Mesothelial cell of epicardium (in vitro differentiated cells): ENCODE measurements around the gene RAB11B. TPM values are rescaled to one million over a fixed set of nuclear protein-coding genes. Genes with fewer than 3 reads are reported as not detected.
"Not testable (repeated sequence)": the region's sequence is repeated elsewhere in the genome, so short reads cannot be mapped to it uniquely, and the experiment has no call there.

Experiments
- DNase-seq, 2 experiments: peaks; one replicate each; pipeline ENCODE4 v3.0.0; 2021; ENCODE audit warnings: low spot score in 2 of 2; ENCODE audit not compliant: unreplicated experiment in 2 of 2
- H3K27ac Mint-ChIP-seq: 2 replicates; pipeline ENCODE4 v1.8.0; 2021; ENCODE audit warnings: mixed read lengths
- H3K27me3 Mint-ChIP-seq: 2 replicates; pipeline ENCODE4 v1.8.0; 2021; ENCODE audit warnings: low read depth, mixed read lengths
- H3K36me3 Mint-ChIP-seq: 2 replicates; pipeline ENCODE4 v1.8.0; 2021; ENCODE audit warnings: mixed read lengths
- H3K4me1 Mint-ChIP-seq: 2 replicates; pipeline ENCODE4 v1.8.0; 2021; ENCODE audit warnings: mixed read lengths
- H3K4me3 Mint-ChIP-seq: 2 replicates; pipeline ENCODE4 v1.8.0; 2021; ENCODE audit warnings: mild to moderate bottlenecking, moderate library complexity, mixed read lengths
- H3K9me3 Mint-ChIP-seq: 2 replicates; pipeline ENCODE4 v1.8.0; 2021; ENCODE audit warnings: mixed read lengths
- CTCF ChIP-seq: fragments of 200-600 bp; sonication (generic); IDR thresholded peaks from one replicate; pipeline ENCODE4 v1.5.0; 2021; ENCODE audit warnings: antibody characterized with exemption; ENCODE audit not compliant: unreplicated experiment
- total RNA-seq: library from RNA; stranded (reverse); gene quantifications from 3 replicates; pipeline ENCODE4 v1.2.1, GENCODE V29; 2021

RAB11B gene
- total RNA-seq, 1 donor from 2014 or later, result 151 TPM

GRCh38 chr19:8352134-8352827 is 37.9 kb upstream of the RAB11B start:
- Mint-ChIP-seq H3K4me3 (peak overlapping the region; percentile 31), H3K9me3 (peaks cover 4% of the 10 kb centered on the region), H3K27me3 (no peaks in the 10 kb centered on the region), H3K27ac (peak overlapping the region; percentile 83), H3K36me3 (no peaks in the 10 kb centered on the region), H3K4me1 (peaks cover 15% of the 10 kb centered on the region)
- DNase-seq, result no peak
- TF ChIP-seq CTCF, result no peak

- not testable (repeated sequence) for H3K9me3 Mint-ChIP-seq, H3K36me3 Mint-ChIP-seq, H3K27ac Mint-ChIP-seq, H3K4me3 Mint-ChIP-seq, H3K27me3 Mint-ChIP-seq, DNase-seq
- H3K4me1 Mint-ChIP-seq, result peaks cover 15% of the 10 kb centered on the region
These were observed 37.3 kb upstream of the RAB11B start for GRCh38 chr19:8352845-8353244.

- H3K27ac Mint-ChIP-seq, result no peak overlapping the region
These were observed 34.3 kb upstream of the RAB11B start for GRCh38 chr19:8355631-8356402.

GRCh38 chr19:8357007-8357521 is 33.1 kb upstream of the RAB11B start:
- H3K4me1 Mint-ChIP-seq, result peaks cover 11% of the 10 kb centered on the region
- peaks cover 4% of the 10 kb centered on the region for H3K27me3 Mint-ChIP-seq
- TF ChIP-seq CTCF, result no peak
- H3K27ac Mint-ChIP-seq, result no peak overlapping the region
- H3K9me3 Mint-ChIP-seq, result peaks cover 4% of the 10 kb centered on the region
- DNase-seq, result no peak
- no peak overlapping the region for H3K4me3 Mint-ChIP-seq
- H3K36me3 Mint-ChIP-seq, result no peaks in the 10 kb centered on the region

More at GRCh38 chr19:8355631-8356402, 34.3 kb upstream of the RAB11B start:
- Mint-ChIP-seq H3K4me3 (no peak overlapping the region), H3K9me3 (peaks cover 4% of the 10 kb centered on the region), H3K36me3 (no peaks in the 10 kb centered on the region), H3K4me1 (peaks cover 13% of the 10 kb centered on the region), H3K27me3 (no peaks in the 10 kb centered on the region)
- no peak for DNase-seq
- no peak for TF ChIP-seq CTCF

- H3K4me3 Mint-ChIP-seq, result no peak overlapping the region
- H3K4me1 Mint-ChIP-seq, result peaks cover 20% of the 10 kb centered on the region
- H3K27me3 Mint-ChIP-seq, result peaks cover 21% of the 10 kb centered on the region
- DNase-seq, result no peak
- no peak for TF ChIP-seq CTCF
- H3K36me3 Mint-ChIP-seq, result no peaks in the 10 kb centered on the region
- H3K9me3 Mint-ChIP-seq, result peaks cover 4% of the 10 kb centered on the region
- no peak overlapping the region for H3K27ac Mint-ChIP-seq
These were observed 31.2 kb upstream of the RAB11B start for GRCh38 chr19:8358948-8359347.

- H3K4me1 Mint-ChIP-seq, result peaks cover 23% of the 10 kb centered on the region
- H3K27me3 Mint-ChIP-seq, result peaks cover 32% of the 10 kb centered on the region
- no peak overlapping the region for H3K4me3 Mint-ChIP-seq
- peaks cover 4% of the 10 kb centered on the region for H3K9me3 Mint-ChIP-seq
- no peak overlapping the region for H3K27ac Mint-ChIP-seq
- DNase-seq, result no peak
- no peaks in the 10 kb centered on the region for H3K36me3 Mint-ChIP-seq
- TF ChIP-seq CTCF, result no peak
These were observed 30.0 kb upstream of the RAB11B start for GRCh38 chr19:8360196-8360595.
